ENCODE data around the gene SPEF2.

Gene SPEF2

GRCh38 chr5:35781181-35781790 is 163.6 kb downstream of the SPEF2 start:
- Histone ChIP-seq H3K27me3 (replicated peaks) (no peaks in the 10 kb centered on the region), H3K36me3 (replicated peaks) (no peaks in the 10 kb centered on the region), H3K27ac (no peak overlapping the region), H3K4me3 (ENCODE audit: low read depth, low read length) (no peak overlapping the region)
- in situ Hi-C loops (cut with HindIII; ENCODE audit: low pct_ligation_motif_present, low sequenced_read_pairs), result no loop called here
- TF ChIP-seq, protein P1, sequence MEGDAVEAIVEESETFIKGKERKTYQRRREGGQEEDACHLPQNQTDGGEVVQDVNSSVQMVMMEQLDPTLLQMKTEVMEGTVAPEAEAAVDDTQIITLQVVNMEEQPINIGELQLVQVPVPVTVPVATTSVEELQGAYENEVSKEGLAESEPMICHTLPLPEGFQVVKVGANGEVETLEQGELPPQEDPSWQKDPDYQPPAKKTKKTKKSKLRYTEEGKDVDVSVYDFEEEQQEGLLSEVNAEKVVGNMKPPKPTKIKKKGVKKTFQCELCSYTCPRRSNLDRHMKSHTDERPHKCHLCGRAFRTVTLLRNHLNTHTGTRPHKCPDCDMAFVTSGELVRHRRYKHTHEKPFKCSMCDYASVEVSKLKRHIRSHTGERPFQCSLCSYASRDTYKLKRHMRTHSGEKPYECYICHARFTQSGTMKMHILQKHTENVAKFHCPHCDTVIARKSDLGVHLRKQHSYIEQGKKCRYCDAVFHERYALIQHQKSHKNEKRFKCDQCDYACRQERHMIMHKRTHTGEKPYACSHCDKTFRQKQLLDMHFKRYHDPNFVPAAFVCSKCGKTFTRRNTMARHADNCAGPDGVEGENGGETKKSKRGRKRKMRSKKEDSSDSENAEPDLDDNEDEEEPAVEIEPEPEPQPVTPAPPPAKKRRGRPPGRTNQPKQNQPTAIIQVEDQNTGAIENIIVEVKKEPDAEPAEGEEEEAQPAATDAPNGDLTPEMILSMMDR (IDR thresholded peaks at IDR 0.05; ENCODE audit: low read depth, low read length, missing control alignments), result no peak
- no peak for DNase-seq

- in situ Hi-C loops (cut with HindIII; ENCODE audit: low pct_ligation_motif_present, low sequenced_read_pairs), result no loop called here
- no peak overlapping the region for H3K27ac ChIP-seq
- DNase-seq, result no peak
- no peaks in the 10 kb centered on the region for H3K27me3 ChIP-seq (replicated peaks)
- no peak overlapping the region for H3K4me3 ChIP-seq (ENCODE audit: low read depth, low read length)
- no peaks in the 10 kb centered on the region for H3K36me3 ChIP-seq (replicated peaks)
- TF ChIP-seq, protein P1 (IDR thresholded peaks at IDR 0.05; ENCODE audit: low read depth, low read length, missing control alignments), result no peak
Observed at GRCh38 chr5:35783551-35783950, 165.9 kb downstream of the SPEF2 start.

GRCh38 chr5:35785601-35786085 is 168.0 kb downstream of the SPEF2 start:
- H3K27ac ChIP-seq, result no peak overlapping the region
- H3K27me3 ChIP-seq (replicated peaks), result no peaks in the 10 kb centered on the region
- no peaks in the 10 kb centered on the region for H3K36me3 ChIP-seq (replicated peaks)
- in situ Hi-C loops (cut with HindIII; ENCODE audit: low pct_ligation_motif_present, low sequenced_read_pairs), result no loop called here
- DNase-seq, result no peak
- no peak overlapping the region for H3K4me3 ChIP-seq (ENCODE audit: low read depth, low read length)
- TF ChIP-seq, protein P1 (IDR thresholded peaks at IDR 0.05; ENCODE audit: low read depth, low read length, missing control alignments), result no peak

DNA sequence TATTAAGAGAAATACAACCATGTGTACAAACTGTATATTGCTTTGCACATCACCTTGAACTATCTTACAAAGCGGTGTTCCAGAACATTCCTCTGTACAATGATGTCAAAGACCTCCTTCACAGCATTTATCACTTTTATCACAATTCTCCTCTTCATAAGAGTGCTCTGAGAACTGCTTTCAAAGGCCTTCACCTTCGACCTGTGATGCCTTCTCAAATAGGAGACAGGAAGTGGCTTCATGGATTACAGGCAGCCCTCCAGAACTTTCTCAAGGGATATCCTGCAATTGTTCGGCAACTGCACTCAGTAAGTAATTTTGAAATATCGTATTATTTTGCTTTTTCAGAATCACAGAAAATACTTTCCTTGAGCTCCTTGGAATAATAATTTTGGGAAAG is 171.1 kb downstream of the SPEF2 start:
- no peaks in the 10 kb centered on the region for H3K27me3 ChIP-seq (replicated peaks)
- TF ChIP-seq, protein P1 (IDR thresholded peaks at IDR 0.05; ENCODE audit: low read depth, low read length, missing control alignments), result no peak
- H3K27ac ChIP-seq, result no peak overlapping the region
- H3K36me3 ChIP-seq (replicated peaks), result no peaks in the 10 kb centered on the region
- in situ Hi-C loops (cut with HindIII; ENCODE audit: low pct_ligation_motif_present, low sequenced_read_pairs), result no loop called here
- H3K4me3 ChIP-seq (ENCODE audit: low read depth, low read length), result no peak overlapping the region
- DNase-seq, result no peak

DNA sequence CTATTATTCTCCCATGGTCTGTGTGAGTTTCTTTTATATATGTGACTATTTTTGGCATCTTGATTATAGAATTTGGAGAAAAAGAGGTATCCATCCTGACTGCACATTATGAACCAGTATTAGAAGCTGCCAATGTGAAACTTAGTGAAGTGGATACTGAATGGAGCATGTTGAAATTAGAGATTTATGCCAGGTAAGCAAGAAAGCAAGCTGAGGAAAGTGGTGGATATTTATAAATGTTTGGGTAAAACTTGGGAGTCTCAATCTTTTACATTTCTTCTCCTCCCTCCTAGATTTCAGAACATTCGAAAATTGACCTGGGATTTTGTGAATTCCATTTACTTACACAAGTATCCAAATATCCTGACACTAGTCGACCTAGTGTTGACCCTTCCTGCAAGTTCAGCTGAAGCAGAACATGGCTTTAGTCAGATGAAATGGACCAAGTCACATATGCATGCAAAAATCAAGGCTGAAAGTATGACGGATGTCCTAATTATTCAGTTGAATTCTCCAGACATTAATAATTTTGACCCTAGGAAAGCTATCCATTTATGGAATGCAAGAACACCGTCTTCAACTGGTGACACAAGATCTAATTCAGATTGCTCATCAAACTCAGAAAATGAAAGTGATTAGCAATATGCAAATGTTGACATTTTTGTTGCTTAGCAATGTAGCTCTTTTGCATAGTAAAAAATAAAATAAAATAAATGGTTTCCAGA is 172.2 kb downstream of the SPEF2 start:
- TF ChIP-seq, protein P1 (IDR thresholded peaks at IDR 0.05; ENCODE audit: low read depth, low read length, missing control alignments), result no peak

More for the DNA sequence above, 172.2 kb downstream of the SPEF2 start:
- Histone ChIP-seq H3K27ac (no peak overlapping the region), H3K36me3 (replicated peaks) (no peaks in the 10 kb centered on the region), H3K4me3 (ENCODE audit: low read depth, low read length) (no peak overlapping the region), H3K27me3 (replicated peaks) (no peaks in the 10 kb centered on the region)
- DNase-seq, result no peak
- in situ Hi-C loops (cut with HindIII; ENCODE audit: low pct_ligation_motif_present, low sequenced_read_pairs), result no loop called here

All from brain microvascular endothelial cell (primary cell).